HL-60 (cell line): ENCODE measurements around the gene CEACAM19.

Experiments
- DNase-seq, 2 experiments: peaks; one replicate each; pipeline ENCODE4 v3.0.0-alpha.2; 2010 to 2020; ENCODE audit warnings: low read depth in 1 of 2, low spot score in 1 of 2
- H3K27ac ChIP-seq: fragments of 250-450 bp; sonication (Bioruptor Pico); replicated peaks from 2 replicates; pipeline ENCODE4 v1.5.1; 2020; ENCODE audit warnings: mild to moderate bottlenecking, moderate library complexity
- H3K27me3 ChIP-seq: fragments of 250-450 bp; sonication (Bioruptor Pico); 2 replicates; pipeline ENCODE4 v1.5.1; 2021; ENCODE audit warnings: mild to moderate bottlenecking, moderate library complexity; ENCODE audit not compliant: insufficient read depth, poor library complexity, severe bottlenecking
- H3K4me3 ChIP-seq: replicated peaks from 2 replicates; pipeline ENCODE4 v1.5.1; 2011; ENCODE audit warnings: mild to moderate bottlenecking, control low read depth, low read length; ENCODE audit not compliant: insufficient read depth
- CTCF ChIP-seq: IDR thresholded peaks from one replicate; pipeline ENCODE4 v1.5.1; 2011; ENCODE audit warnings: low read length, control low read depth, inconsistent platforms; ENCODE audit not compliant: insufficient read depth
- GABPA ChIP-seq: IDR thresholded peaks from 2 replicates; pipeline ENCODE4 v1.6.1; 2012; ENCODE audit warnings: low read depth
- POLR2AphosphoS5 ChIP-seq: IDR thresholded peaks from 2 replicates; pipeline ENCODE4 v1.6.1; 2012; ENCODE audit warnings: low read depth
- REST ChIP-seq: IDR thresholded peaks from 2 replicates; pipeline ENCODE4 v1.6.1; 2012; ENCODE audit warnings: low read depth; ENCODE audit not compliant: insufficient replicate concordance
- SPI1 ChIP-seq: IDR thresholded peaks from 2 replicates; pipeline ENCODE4 v1.6.1; 2012; ENCODE audit warnings: low read depth, mild to moderate bottlenecking, borderline replicate concordance

Gene CEACAM19

GRCh38 chr19:44698492-44699201 lies 27.4 kb downstream of the CEACAM19 start, which contains the start of gene CEACAM16:
Gene CEACAM16, plus strand, starts transcription at chr19:44699151. Its CDS starts 2,306 bp downstream, at chr19:44701457.
- TF ChIP-seq REST (no peak), POLR2AphosphoS5 (no peak)
- no peak for DNase-seq
- Histone ChIP-seq H3K27ac (no peak within 1 kb of the TSS), H3K27me3 (no peaks in the 10 kb centered on the region), H3K4me3 (no peak within 1 kb of the TSS)

- DNase-seq = no peak
- TF ChIP-seq CTCF (no peak), SPI1 (no peak), POLR2AphosphoS5 (no peak), GABPA (no peak), REST (no peak)
- Histone ChIP-seq H3K27ac (no peak overlapping the region), H3K27me3 (no peaks in the 10 kb centered on the region), H3K4me3 (no peak overlapping the region)
Measured at GRCh38 chr19:44700547-44700946, 29.3 kb downstream of the CEACAM19 start.

GRCh38 chr19:44701228-44701627 lies 29.9 kb downstream of the CEACAM19 start:
- no peak for DNase-seq
- TF ChIP-seq CTCF = no peak
- no peak for TF ChIP-seq REST
- TF ChIP-seq SPI1 = no peak
- TF ChIP-seq POLR2AphosphoS5 = no peak
- Histone ChIP-seq H3K4me3 (no peak overlapping the region), H3K27me3 (no peaks in the 10 kb centered on the region), H3K27ac (no peak overlapping the region)
